DMS79 (cell line): ENCODE measurements around the gene KCND3.

Experiments used
- DNase-seq: peaks from one replicate; lab custom pipeline; 2025; lab: John Stamatoyannopoulos, UW

Gene KCND3

DNA sequence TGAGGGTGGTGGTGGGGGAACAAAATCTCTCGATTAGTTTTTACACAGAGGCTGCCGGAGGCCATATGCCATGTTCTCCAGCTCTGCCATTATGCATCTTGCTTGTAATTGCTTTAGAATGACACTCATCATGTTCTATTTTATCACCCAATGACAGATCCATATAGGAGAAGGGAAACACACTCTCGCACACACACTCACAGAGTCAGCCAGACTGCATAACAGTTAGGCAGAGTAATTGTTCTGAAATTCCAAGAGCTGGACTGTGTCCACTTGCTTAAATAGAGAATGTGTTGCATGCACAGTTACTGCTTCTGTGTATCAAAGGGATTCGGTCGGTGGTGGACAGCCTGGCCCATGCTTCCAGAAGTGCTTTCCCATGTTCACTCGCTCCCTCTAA is 30.6 kb downstream of the KCND3 start:
- no peak for DNase-seq

DNA sequence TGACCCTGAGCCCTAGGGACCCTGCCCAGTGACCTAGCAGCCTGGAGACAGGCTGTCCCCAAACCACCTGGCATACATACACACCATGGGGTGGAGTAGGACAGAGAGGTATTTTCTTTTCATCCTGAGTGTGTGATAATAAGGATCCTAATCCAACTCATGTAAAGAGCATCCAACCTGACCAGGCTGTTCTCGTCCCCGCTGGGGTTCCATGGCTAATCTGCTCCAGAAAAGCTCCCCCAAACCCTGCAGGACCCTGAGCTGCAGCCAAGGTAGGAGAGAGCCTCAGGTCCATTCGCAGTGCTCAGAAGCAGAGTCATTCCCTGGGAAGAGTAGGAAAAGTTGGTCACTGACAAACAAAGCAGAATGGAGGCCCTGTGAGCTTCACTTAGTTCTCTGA is 31.4 kb downstream of the KCND3 start:
- no peak for DNase-seq

DNA sequence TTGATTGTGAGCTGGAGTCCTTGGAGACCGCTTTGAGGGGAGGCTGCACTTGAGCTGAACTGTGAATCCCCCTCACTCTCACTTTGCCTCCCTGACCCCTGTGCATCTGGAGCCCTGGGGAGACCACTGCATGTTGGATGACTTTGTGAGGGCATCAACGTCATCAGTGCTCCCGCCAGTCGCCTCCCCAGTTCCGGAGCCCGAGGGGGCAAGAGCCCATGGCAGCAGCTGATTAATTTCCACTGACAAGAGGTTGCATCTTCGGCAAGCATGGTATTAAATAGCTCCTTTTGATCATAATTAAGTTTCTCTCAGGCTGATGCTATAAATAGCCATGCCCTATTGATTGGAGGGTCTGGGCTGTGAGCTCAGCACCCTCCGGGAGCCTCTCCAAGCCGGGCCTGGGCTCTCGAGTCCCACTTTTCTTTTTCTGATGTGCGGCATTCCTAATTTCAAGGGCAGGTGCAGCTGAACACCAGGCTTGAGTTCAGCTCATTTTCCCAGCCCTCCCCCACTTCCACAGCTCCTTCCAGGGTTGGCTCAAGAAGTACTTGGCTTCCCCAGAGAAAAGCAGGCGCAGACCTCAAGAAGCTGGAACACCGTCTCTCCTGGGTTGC is 33.2 kb downstream of the KCND3 start:
- peak; percentile 95 for DNase-seq

DNA sequence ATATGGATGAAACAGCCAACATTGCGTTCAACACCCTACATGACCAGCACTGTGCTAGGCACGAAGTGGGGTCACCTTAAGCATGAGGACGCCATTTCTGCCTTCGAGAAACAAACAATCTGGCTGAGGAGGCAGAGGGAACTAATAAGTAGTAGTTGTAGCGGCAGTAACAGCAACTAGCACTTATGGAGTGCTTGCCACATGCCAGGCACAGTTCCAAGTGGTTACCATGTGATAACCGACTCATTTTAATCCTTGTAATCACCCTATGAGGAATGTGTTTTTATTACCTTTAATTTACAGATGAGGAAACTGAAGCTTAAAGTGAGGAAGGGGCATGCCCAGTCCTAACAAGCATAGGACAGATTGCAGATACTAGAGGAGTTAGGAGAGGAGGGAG is 33.7 kb downstream of the KCND3 start:
- DNase-seq = peak; percentile 55

DNA sequence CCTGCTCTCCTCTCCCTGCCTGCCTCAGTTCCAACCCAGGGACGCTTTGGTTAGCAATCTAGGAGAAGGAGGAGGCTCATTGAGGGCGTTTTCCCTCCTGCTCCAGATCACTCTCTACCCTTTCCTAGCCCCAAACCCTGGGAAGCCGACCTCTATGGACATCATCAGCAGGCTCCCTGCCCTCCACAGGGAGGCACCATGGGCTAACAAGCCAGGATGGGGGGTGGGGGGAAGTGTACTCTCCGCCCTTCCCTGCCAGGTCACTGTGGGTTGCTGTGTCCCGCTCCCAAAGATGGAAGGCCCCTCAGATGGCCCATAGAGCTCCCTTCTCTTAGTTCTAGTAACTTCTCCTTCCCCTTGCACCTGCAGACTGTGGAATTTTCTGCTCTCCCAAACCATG is 35.7 kb downstream of the KCND3 start:
- DNase-seq = no peak

DNA sequence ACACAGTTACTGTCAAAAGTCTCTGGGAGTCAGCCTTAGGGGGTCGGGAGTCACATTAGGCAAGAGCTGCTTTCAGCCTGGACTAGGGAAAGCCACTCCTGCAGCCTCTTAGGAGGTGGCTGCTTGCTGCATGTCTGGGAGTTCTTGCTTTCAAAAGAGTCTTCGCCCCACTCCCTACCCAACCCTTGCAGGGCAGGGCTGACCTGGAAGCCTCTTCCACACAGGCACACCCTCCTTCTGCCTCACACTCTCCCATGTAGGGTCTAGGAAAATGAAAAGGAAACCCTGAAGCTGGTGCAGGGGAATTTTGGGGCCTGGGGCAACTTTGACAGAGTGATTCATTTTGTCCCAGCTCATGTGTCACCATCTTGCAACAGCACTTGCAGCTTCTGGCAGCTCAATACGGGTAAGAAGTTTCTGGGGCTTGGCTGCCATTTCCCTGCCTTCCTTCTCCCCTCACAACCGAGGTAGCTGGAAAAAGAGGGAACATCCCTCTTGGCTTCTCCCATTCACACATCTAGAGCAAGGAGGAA is 37.3 kb downstream of the KCND3 start:
- DNase-seq = no peak

DNA sequence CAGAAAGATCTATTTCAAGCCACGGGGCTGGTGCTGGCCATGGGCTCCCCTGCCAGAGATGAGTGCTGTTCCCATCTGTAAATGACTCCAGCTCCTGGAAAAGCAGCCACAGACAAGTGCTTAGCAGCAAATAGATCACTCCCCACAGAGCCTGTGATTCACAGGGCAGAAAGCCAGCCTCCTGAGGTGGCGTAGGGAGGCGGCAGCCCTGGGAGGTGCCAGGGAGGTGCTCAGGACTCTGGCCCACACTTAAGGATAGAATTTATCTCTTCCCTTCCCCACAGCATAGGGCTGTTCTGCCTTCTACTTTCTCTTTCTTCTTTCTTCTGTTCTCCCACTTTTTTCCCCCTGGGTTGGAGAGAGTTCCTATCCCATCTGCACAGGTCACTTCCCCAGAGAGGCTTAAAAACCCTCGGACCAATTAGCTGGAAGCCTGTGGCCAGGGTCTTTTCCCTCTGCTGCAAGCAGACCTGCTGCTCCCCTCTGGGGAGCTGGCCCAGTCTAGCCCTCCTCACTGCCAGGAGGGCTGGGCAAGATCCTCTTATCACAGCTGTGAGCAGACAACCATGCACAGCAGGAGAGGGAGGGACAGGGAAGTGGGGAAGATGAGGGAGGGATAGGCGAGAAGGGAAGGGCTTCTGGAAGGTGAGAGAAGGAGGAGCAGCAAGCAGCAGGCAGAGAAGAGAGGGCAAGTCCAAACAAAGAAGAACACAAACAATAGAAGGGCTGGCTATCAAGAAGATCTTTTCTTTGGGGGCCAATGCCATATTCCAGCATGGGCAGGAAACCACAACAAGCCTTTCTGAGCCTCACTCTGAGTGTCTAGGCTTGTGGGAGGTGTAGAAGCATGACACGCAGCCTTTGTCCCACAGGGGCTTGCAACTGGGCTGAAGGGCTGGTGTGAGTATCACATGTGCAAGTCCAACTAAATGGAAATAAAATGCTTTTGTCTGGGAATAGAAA is 41.0 kb downstream of the KCND3 start:
- peak; percentile 86 for DNase-seq

DNA sequence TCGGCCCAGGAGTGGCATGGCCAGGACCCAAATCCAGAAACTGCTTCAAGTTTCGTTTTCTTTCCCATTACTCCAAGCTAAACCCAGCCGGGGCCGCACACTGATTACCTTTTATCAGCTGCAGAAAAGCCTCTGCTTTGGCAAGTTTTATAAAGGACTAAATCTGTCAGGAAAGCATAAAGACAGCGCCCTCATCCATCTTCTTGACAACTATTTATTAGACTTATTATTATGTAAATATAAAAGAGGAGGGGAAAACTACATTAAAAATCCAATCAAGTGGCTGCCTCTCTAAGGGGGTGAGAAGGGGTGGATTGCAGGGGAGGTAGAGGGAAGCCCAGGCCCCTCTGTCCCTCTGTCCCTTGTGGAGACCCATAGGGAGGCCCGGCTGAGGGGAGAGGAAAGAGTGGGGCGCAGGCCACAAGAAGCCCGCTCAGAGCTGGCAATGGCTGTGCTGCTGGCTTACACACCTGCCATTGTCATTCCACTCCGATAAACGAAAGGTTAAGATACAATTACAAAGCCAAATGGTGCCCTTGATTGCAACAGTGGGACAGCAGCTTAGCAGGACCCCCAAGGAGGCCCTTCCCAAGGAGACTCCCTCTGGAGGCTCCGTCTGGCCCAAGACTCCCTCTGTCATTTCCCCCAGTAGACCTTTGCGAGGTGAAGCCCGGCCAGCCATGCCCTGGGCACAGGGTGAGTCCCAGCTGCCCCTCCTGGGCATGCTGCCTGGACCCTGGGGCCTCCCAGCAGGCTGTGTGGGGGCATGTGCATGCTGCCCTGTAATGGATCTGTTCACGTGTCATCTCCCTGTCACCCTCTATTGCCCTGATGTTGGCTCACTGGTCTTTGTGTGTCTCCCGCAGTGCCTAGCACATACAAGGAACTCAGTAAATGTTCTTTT is 45.4 kb downstream of the KCND3 start:
- DNase-seq = no peak

DNA sequence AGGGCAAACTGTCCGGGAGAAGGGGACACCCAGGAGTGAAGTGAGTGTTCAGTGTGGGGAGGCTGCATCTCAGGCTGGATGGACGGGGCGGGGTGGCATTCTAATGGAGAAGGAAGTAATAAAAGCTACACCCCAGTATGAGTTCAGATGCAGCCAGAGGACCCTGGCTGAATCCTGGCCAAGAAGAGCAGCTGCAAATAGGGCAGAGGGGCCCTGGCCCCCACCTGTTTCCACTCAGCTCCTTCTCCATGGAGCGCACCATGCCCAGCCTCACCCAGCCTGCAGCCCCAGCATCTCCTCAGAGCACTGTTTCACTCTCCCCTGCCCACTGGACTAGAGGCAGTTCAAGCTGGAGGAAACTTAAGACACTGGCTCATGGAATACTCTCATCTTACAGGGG is 46.4 kb downstream of the KCND3 start:
- no peak for DNase-seq

DNA sequence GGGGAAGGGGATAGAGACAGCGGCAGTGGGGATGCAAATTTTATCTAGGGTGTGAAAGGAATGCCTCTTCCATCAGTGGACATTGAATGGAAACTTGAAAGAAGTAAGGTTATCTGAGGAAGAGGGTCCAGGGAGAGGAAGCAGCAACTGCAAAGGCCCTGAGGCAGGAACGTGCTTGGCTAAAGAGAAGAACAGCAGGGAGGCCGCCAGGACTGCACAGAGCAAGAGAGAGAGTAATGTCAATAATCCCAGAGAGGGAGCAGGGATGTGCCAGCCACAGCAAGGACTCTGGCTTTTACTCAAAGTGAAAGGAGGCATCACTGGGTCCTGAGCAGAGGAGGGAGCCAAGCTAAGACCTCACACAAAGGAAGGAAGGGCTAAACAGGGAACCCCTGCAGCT is 50.9 kb downstream of the KCND3 start:
- no peak for DNase-seq

DNA sequence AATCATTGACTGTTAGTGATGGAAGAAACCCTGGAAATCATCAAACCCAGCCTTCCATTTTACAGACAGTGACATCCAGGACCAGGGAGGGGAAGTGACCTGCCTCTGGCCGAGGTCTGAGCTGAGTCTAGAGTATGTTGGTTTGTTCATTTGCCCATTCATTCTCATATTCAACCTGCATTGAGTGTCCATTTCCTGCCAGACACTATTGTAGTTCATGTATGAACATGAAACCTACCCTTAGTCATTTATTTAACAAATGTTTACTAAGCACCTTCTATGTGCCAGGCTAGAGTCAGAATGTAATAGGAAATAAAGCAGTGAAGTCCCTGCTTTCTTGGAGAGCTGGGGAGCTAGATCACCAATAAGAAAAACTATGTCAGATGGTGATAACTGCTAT is 51.3 kb downstream of the KCND3 start:
- DNase-seq = no peak

DNA sequence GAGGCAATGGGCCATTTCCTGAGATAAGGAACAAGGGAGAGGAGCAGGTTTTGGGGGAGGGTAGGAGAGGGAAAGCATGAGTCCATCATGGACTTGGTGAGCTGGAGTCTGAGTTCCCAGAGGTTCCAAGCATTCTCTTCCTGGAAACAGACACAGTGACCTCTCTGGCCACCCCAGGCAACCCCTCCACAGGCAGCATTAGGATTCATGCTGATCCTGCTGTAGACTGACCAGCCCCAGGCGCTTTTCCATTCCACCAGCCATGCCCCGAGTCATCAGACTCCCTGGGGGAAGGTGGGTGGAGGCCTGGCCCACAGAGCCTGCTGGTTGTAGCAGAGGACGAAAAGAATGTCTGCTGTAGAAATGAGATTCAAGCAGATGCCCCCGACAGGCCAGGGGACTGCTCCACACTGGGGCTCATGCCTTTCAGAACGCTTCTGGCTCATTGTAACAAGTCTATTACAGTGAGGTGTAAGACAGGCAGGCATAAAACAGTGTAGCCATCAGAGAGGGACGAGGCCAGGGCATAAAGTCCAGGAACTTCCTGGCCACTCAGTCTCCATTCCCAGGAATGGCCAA is 52.2 kb downstream of the KCND3 start:
- no peak for DNase-seq

DNA sequence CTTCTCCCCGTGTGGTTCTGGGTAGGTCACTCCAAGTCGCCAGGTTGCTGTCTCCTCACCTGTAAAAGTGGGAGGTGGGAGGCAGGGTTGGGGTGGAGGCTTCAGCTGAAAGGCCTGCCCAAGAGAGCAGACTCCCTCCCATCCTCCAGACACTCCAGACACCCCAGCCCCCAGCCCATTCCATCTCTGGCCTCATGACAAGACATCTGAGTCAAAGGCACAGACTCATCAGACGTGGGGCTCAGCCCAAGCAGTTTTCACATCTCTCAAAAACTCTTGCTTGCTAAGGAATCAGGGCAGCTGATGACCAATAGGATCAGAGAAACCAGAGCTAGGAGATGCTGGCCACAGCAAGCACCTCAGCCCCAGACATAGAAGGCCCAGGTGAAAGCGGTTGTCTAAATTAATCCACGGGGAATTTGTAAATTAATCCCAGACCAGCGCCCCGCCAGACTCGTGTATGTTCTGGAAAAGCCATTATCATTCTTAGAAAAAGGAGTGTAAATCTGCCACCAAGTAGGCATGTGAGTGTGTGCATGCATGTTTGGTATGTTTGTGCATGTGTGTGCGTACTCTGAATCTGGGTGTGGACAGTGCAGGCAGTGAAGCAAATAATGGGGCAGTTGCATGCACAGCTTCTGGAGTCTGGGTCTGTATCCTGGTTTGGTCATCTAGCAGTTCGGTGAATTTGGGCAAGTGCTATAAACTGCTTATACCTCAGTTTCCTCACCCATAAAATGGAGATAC is 55.2 kb downstream of the KCND3 start:
- DNase-seq = no peak

DNA sequence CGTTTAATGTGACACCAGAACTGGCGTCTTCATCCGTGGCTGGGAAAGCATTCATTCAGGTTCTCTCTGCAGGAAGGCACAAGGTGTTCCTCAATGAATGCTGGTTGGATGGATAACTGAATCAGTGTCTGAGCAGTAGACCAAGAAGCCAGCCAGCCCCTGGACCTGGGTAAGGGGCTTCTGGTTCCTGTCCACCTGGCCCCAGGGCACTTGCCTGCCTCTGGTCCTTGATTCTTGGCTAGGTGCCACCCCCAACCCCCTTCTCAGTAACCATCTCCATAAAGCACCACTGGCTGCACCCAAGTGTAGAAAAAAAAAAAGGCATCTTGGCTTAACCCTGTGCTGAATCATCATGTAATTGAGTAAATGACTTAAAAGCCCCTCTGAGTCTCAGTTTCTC is 59.1 kb downstream of the KCND3 start:
- DNase-seq = no peak

DNA sequence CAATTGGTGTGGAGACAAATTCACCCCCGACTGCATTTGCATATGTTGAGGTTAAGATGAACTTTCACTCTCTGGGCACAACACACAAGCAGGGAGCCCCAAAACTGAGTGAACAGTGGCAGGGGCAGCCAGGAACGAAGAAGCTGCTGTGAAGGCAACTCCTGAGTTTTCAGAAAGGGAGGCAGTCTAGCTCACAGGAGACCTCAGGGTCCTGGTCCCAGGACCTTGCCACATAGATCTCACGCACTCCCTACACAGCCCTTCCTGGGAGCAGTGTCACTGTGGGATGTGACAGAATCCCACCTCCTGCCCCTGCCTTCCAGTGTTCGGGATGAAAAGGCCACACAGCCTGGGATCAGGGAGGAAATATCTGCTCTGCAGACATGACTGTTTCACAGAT is 60.9 kb downstream of the KCND3 start:
- no peak for DNase-seq

DNA sequence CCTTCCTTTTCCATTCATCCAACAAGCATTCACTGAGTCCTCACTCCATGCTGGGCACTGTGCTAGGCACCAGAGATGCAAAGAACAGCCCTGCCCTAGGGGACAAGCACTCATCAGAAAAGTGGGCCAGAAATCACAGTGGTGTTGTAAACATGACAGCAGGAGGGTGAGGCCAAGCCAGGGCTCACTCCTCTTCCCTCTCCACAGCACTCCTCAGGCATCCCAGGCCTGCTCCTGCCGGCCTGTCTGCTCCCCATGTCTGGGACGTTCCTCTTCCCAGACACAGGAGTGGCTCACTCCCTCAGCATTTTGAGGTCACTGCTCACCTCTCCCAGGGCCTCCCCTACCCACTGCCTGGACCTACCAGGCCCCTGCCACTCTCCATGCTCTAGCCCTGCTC is 61.8 kb downstream of the KCND3 start:
- DNase-seq = no peak

DNA sequence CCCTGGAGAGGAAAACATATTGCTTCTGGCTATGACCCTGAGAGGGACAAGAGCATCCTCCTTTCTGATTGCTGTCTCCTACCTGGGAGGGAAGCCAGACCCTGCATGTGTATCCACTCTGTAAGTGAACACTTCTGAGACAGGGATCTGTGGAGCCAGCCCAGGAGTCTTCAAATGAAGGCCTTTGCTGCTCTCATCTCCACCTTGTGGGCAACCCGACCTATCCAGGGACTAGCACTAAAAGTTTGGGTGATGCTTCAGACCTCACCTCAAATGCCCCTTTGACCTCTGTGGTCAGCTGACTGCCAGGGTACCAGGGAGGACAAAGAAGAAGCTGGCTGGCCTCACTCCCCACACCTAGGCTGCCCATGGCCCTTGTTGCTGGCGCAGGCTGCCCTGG is 64.7 kb downstream of the KCND3 start:
- no peak for DNase-seq

DNA sequence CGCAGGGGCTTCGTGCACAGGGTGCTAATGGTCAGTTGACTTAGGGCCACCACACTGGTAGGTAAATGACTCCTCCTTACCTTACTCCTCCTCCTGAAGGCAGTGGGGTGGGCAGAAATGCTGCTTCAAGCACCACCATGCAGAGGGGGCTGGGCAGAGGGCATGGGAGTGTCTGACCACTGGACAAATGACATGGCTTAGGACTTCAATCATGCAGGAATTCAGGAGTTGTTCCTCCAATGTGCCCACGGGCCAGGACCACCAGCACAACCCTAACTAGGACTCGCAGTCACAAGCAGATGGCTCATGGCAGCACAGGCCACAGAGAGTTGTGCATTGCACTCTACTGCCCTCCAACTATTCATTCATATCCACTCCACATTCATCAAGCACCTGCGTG is 65.7 kb downstream of the KCND3 start:
- no peak for DNase-seq

DNA sequence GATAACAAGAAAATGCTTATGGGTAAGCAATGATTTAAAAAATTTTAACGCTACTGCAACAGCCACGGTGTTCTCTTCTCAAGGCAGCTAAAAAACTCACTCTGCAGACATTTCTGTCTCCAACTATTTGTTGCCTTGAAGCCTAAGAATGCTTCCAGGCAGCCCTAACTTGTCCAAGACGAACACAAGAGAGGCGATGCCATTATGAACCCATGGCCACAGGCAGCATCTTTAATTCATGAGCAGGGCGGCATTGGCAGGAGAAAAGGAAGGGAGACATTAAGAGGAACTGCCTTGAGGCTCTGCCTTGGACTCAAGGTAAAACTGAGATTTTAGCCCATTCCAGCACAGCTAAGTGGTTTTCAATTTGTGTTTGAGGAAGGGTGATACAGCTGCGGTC is 67.5 kb downstream of the KCND3 start:
- no peak for DNase-seq

DNA sequence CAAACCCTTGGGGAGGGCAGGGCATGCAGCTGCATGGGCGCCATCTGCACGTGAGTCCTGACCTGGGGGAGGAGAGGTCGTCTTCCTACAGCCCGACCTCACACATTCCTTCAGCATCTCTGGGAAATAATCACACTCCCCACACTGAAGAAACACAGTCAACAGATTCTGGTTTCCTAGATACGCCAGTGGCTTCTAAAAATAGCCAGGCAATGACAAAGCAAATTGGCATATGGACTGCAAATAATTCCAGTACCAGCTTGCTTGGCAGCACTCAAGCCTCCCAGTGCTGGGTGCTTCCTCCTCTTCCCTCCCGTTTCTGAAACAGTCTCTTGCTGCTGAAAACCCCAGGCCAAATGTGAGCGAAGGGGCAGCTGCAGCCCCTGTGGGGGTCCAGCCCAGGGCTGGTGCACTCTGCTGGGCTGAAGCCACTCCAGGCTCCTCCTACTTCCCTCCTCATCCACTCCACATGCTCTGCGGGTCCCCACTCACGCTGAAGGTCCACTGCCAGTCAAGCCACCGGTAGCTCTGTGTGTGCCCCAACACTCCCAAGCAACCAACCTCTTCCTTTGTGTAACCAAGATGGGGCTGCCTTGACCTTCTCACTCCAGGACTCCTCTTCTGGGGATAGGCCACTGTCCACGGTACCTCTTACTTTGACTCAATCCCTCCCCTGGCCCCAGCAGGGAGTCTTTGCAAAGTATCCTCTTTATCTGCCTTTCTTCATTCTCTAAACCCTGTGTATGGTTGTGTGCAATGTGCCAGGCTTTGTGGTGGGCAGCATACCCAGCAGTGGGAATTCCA is 69.0 kb downstream of the KCND3 start:
- DNase-seq = peak; percentile 18
